Transverse colon (tissue), 4 donors: ENCODE measurements around the gene LRRC42. TPM values are rescaled to one million over a fixed set of nuclear protein-coding genes. Genes with fewer than 3 reads are reported as not detected.

Experiments used
- DNase-seq: peaks from one replicate; pipeline ENCODE4 v3.0.0-alpha.2; 2019
- H3K27ac ChIP-seq, 4 donors: fragments of 200-600 bp; sonication (generic); 2 replicates each; pipeline ENCODE4 v1.5.1; 2016 to 2018; ENCODE audit warnings: inconsistent platforms in 4 of 4
- H3K27me3 ChIP-seq: fragments of 200-600 bp; sonication (generic); 2 replicates; pipeline ENCODE4 v1.5.1; 2017; ENCODE audit warnings: inconsistent platforms
- H3K36me3 ChIP-seq, 4 donors: fragments of 200-600 bp; sonication (generic); 2 replicates each; pipeline ENCODE4 v1.5.1; 2017 to 2019; ENCODE audit warnings: inconsistent platforms in 4 of 4
- H3K4me1 ChIP-seq, 4 donors: fragments of 200-600 bp; sonication (generic); 2 replicates each; pipeline ENCODE4 v1.5.1; 2017 to 2020; ENCODE audit warnings: inconsistent platforms in 4 of 4
- H3K4me3 ChIP-seq, 4 donors: fragments of 200-600 bp; sonication (generic); 1 replicate in 1 of 4; 2 replicates in 3 of 4; pipeline versions ENCODE4 v1.5.1 to v1.6.1; 2017 to 2019; ENCODE audit warnings: inconsistent platforms in 4 of 4
- H3K9me3 ChIP-seq, 2 donors: fragments of 200-600 bp; sonication (generic); 2 replicates each; pipeline ENCODE4 v1.5.1; 2017 to 2019; ENCODE audit warnings: inconsistent platforms in 2 of 2
- EP300 ChIP-seq: sonication (generic); formaldehyde crosslinking; IDR thresholded peaks from one replicate; pipeline ENCODE4 v1.6.1; 2017; ENCODE audit warnings: antibody characterized with exemption, low read depth
- POLR2A ChIP-seq: fragments of 450-650 bp; IDR thresholded peaks from one replicate; pipeline ENCODE4 v1.6.1; 2016; ENCODE audit warnings: antibody characterized with exemption, mild to moderate bottlenecking, moderate library complexity
- POLR2AphosphoS5 ChIP-seq, 3 donors: sonication (generic); formaldehyde crosslinking; IDR thresholded peaks; one replicate each; pipeline ENCODE4 v1.6.1; 2016; ENCODE audit warnings: antibody characterized with exemption in 3 of 3
- WGBS, 2 donors: methylation state at CpG; one replicate each; pipeline ENCODE4 v1.1.5; 2018; ENCODE audit warnings: low coverage in 1 of 2; 5-methylcytosine and 5-hydroxymethylcytosine counted together
- in situ Hi-C, 4 donors: fragments of 200-750 bp; cut with MboI; loops; one replicate each; pipeline versions ENCODE4 v1.15.0 to v1.15.1; 2017; ENCODE audit warnings: low sequenced_read_pairs in 3 of 4, low pct_ligation_motif_present in 1 of 4, low pct_unique_long_range_greater_than_20kb in 1 of 4
- intact Hi-C: fragments of 100-400 bp; cut with DNase I; formaldehyde crosslinking; loops from one replicate; pipeline ENCODE4 v1.15.1; 2023; ENCODE audit warnings: low total_unique reads
- total RNA-seq, 4 donors: library from RNA; depleted of rRNA; stranded (reverse); fragments of >200 nt; gene quantifications; one replicate each; pipeline ENCODE4 v1.1.0, GENCODE V29; 2016
- TF ChIP-seq, protein P1 (sequence below), 5 experiments: fragments of 200-600 bp in 3 of 5; fragments of 450-650 bp in 2 of 5; sonication (generic) in 3 of 5; IDR thresholded peaks; 1 replicate in 2 of 5; 2 replicates in 3 of 5; pipeline ENCODE4 v1.5.1; 2016 to 2017; ENCODE audit warnings: antibody characterized with exemption in 5 of 5, inconsistent platforms in 3 of 5, mild to moderate bottlenecking in 2 of 5, moderate library complexity in 1 of 5

The LRRC42 gene
- total RNA-seq, 4 donors from 2014 or later = 4.4 to 24.7 (median 17.5) TPM

DNA sequence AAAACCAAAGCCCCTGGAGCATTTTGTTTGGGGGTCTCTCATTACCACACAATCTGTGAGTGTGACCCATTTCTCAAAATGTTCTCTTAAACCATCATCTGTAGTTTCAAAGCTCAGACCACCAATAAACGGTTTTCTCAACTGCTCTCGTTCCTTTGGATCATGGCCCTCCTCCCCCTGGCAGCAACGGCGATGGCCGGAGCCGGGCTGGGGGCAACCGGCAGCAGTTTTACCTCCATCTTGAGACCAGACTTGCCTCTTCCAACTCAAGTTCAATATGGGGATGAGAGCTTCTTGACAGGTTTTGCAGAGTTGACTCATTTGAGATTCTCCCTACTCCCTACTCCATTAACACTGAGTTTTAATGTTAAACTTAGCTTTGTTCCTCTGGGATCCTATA, 29.7 kb downstream of the LRRC42 start:
- no peaks in the 10 kb centered on the region for H3K27me3 ChIP-seq
- intact Hi-C loops = no loop called here
- H3K36me3 ChIP-seq = no peaks in the 10 kb centered on the region
- TF ChIP-seq, protein P1, sequence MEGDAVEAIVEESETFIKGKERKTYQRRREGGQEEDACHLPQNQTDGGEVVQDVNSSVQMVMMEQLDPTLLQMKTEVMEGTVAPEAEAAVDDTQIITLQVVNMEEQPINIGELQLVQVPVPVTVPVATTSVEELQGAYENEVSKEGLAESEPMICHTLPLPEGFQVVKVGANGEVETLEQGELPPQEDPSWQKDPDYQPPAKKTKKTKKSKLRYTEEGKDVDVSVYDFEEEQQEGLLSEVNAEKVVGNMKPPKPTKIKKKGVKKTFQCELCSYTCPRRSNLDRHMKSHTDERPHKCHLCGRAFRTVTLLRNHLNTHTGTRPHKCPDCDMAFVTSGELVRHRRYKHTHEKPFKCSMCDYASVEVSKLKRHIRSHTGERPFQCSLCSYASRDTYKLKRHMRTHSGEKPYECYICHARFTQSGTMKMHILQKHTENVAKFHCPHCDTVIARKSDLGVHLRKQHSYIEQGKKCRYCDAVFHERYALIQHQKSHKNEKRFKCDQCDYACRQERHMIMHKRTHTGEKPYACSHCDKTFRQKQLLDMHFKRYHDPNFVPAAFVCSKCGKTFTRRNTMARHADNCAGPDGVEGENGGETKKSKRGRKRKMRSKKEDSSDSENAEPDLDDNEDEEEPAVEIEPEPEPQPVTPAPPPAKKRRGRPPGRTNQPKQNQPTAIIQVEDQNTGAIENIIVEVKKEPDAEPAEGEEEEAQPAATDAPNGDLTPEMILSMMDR (IDR thresholded peaks at IDR 0.05) = no peak
- TF ChIP-seq POLR2A (no peak), EP300 (no peak), POLR2AphosphoS5 (IDR thresholded peaks at IDR 0.05) (no peak)
- DNase-seq = no peak
- 93% methylated on average over 7 of the region's 7 CpGs; no CpG with 5 or more reads in 1 of the 2 donors for WGBS, 2 donors
- no peaks in the 10 kb centered on the region for H3K9me3 ChIP-seq
- in situ Hi-C loops = no loop called here
- H3K4me1 ChIP-seq = no peaks in the 10 kb centered on the region
- no peak overlapping the region for H3K4me3 ChIP-seq
- no peak overlapping the region for H3K27ac ChIP-seq

DNA sequence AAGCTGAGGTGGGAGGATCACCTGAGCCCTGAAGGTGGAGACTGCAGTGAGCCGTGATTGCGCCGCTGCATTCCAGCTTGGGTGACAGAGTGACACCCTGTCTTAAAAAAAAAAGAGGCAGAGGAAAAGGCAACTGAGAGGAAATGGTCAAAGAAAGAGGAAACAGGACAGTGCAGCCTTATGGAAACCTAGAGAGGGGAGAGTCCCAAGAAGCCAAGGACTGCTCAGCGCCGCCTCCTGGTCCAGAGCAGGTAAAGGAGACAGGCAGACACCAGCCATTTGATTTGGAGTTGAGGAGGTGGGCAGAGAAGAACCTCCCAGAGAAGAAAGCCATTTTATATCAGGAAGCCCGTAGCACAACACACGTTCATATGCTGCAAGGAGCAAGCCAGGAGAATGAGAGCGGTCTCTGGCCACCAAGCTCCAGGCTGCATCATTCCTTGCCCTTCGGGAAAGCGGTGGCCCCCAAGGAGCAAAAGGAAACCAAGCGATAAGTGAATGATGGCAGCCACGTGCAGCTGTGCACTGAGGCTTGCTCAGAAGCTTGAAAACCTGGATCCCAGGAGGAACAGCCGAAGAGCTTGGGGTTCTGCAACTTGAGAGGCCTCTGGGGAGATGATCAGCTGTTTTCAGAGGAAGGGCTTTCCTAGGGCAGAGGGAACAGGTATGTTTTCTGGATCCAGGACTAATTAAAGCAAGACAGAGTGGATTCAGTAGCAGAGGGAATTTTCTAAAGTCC, 33.7 kb downstream of the LRRC42 start:
- peaks cover 0 to 13% (median 7%) of the 10 kb centered on the region in 4 donors for H3K4me1 ChIP-seq
- no peak overlapping the region for H3K27ac ChIP-seq
- H3K27me3 ChIP-seq = no peaks in the 10 kb centered on the region
- TF ChIP-seq POLR2AphosphoS5 (IDR thresholded peaks at IDR 0.05) (no peak), POLR2A (no peak), EP300 (no peak)
- TF ChIP-seq, protein P1 (IDR thresholded peaks at IDR 0.05) = no peak
- H3K36me3 ChIP-seq = no peaks in the 10 kb centered on the region
- intact Hi-C loops (no loop called here), in situ Hi-C loops (no loop called here)
- no peak overlapping the region for H3K4me3 ChIP-seq
- no peaks in the 10 kb centered on the region for H3K9me3 ChIP-seq
- WGBS, 2 donors = 87 to 88% methylated on average over 3 to 13 of the region's 13 CpGs
- DNase-seq = no peak

DNA sequence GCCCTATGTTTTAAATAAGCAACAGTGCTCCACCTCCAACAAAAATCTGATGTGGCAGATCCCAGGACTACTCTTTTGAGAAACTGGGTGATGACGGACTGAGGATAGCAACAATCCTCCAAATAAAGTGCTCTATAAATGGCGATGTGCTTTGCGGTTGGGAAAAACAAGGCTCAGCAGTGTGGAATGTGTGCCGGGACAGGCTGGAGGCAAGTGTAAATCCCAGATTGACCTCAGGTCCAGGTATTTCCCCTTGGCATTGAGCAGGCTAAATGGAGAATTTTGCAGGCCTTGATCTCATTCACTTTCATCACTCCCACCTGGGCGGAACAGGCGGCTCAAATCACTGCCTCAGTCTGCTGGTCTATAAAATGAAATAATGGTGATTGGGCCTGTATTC, 35.1 kb downstream of the LRRC42 start:
- no peak overlapping the region for H3K27ac ChIP-seq
- H3K36me3 ChIP-seq = no peaks in the 10 kb centered on the region
- intact Hi-C loops (no loop called here), in situ Hi-C loops (no loop called here)
- no peaks in the 10 kb centered on the region for H3K9me3 ChIP-seq
- no peak for TF ChIP-seq POLR2A
- TF ChIP-seq, protein P1 (IDR thresholded peaks at IDR 0.05) = no peak
- no peak for TF ChIP-seq POLR2AphosphoS5 (IDR thresholded peaks at IDR 0.05)
- no peak for TF ChIP-seq EP300
- H3K27me3 ChIP-seq = no peaks in the 10 kb centered on the region
- H3K4me1 ChIP-seq = peaks cover 0 to 13% (median 7%) of the 10 kb centered on the region in 4 donors
- no peak overlapping the region for H3K4me3 ChIP-seq
- WGBS, 2 donors = 99% methylated on average over 6 of the region's 6 CpGs; no CpG with 5 or more reads in 1 of the 2 donors
- no peak for DNase-seq

DNA sequence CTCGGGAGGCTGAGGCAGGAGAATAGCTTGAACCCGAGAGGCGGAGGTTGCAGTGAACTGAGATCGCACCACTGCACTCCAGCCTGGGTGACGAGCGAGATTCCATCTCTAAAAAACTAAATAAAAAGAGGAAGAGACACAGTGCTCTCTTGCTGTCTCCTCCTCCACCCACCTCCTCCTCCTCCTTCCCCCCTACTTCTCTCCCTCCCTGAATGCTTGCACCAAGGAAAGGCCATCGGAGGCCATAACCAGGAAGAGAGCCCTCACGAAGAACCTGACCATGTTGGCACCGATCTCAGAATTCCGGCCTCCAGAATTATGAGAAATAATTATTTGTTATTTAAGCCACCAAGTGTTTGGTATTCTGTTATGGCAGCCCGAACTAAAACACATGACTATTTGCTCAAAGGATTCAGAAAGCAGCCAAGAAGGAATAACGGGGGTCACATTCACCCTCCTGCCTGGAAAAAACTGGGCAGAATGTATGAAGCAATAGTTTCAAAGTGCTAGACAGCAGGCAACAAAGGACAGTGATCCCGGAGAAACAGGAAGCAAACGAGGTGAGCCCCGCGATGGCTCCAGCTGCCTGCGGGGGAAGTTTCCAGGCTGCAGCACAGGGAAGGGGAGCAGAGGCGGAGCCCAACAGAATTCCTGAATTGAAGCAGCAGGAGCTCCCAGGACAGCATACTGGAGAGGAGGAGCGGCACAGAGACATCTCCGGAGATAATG, 36.0 kb downstream of the LRRC42 start:
- TF ChIP-seq, protein P1 (IDR thresholded peaks at IDR 0.05) = no peak
- TF ChIP-seq POLR2AphosphoS5 (IDR thresholded peaks at IDR 0.05) = no peak
- TF ChIP-seq POLR2A = no peak
- in situ Hi-C loops (no loop called here), intact Hi-C loops (no loop called here)
- Histone ChIP-seq H3K4me3 (peak overlapping the region in 3 of 4 donors; percentile 11 to 38 (median 25)), H3K27ac (peak overlapping the region in 3 of 4 donors; percentile 36 to 59 (median 46)), H3K27me3 (no peaks in the 10 kb centered on the region), H3K36me3 (no peaks in the 10 kb centered on the region), H3K4me1 (peaks cover 0 to 13% (median 7%) of the 10 kb centered on the region in 4 donors), H3K9me3 (no peaks in the 10 kb centered on the region)
- 24 to 45% methylated on average over 8 to 20 of the region's 20 CpGs for WGBS, 2 donors
- DNase-seq = peak; percentile 17
